Measurements from ENCODE around the gene SEC14L3. TPM values are rescaled to one million over a fixed set of nuclear protein-coding genes. Genes with fewer than 3 reads are reported as not detected.

SEC14L3 gene
- total RNA-seq, 4 donors from 2014 or later, result not detected

DNA sequence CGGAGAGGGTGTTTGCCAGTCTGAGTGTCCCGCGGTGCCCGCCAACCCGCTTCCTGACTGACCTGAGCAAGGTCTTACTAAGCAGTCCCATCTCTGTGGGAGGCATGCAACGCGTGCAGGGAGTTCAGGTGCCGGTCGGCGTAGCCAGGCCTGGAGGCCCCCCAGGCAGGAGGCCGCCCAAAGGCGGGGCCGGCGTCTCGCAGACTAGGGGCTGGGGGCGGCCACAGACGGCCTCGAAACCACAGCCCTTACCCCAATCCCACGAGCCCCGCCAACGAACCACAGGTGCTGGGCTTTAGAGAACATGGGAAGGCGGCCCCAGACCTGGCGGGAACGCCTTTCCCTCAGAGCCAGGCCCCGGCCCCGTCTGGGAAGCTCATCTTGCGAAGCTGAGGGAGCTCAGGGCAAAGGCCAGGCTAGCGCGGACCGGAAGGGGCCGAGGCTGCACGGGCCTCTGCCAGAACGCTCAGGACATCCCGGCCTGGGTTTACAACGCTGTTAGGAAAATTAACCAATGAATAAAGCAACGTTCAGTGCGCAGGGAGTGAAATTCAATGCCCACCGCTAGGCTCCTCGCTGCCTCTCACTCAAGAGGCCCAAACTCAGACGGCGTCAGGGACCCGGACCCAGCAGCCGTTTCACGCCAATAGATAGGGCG is 48.4 kb downstream of the SEC14L3 start:
- H3K4me1 ChIP-seq, result peaks cover 37 to 64% (median 63%) of the 10 kb centered on the region in 4 donors
- H3K27me3 ChIP-seq, result no peaks in the 10 kb centered on the region
- TF ChIP-seq EP300 (IDR thresholded peaks at IDR 0.05) (no peak), POLR2A (IDR thresholded peaks at IDR 0.05; ENCODE audit: low read depth) (peak; percentile 90), POLR2AphosphoS5 (IDR thresholded peaks at IDR 0.05) (peak in 1 of 2 donors; percentile 99)
- TF ChIP-seq, protein P1, sequence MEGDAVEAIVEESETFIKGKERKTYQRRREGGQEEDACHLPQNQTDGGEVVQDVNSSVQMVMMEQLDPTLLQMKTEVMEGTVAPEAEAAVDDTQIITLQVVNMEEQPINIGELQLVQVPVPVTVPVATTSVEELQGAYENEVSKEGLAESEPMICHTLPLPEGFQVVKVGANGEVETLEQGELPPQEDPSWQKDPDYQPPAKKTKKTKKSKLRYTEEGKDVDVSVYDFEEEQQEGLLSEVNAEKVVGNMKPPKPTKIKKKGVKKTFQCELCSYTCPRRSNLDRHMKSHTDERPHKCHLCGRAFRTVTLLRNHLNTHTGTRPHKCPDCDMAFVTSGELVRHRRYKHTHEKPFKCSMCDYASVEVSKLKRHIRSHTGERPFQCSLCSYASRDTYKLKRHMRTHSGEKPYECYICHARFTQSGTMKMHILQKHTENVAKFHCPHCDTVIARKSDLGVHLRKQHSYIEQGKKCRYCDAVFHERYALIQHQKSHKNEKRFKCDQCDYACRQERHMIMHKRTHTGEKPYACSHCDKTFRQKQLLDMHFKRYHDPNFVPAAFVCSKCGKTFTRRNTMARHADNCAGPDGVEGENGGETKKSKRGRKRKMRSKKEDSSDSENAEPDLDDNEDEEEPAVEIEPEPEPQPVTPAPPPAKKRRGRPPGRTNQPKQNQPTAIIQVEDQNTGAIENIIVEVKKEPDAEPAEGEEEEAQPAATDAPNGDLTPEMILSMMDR (IDR thresholded peaks at IDR 0.05), result no peak
- intact Hi-C loops (cut with DNase I), result no loop called here
- WGBS, result 1% methylated on average over 35 of the region's 45 CpGs
- no peak for DNase-seq (ENCODE audit: extremely low spot score)
- no peaks in the 10 kb centered on the region for H3K9me3 ChIP-seq
- H3K36me3 ChIP-seq, result peaks cover 7 to 19% (median 11%) of the 10 kb centered on the region in 4 donors
- H3K4me3 ChIP-seq, result peak overlapping the region; percentile 66 to 78 (median 67)
- H3K27ac ChIP-seq (replicated peaks in 1 of 4), result peak overlapping the region; percentile 94 to 99 (median 95)

DNA sequence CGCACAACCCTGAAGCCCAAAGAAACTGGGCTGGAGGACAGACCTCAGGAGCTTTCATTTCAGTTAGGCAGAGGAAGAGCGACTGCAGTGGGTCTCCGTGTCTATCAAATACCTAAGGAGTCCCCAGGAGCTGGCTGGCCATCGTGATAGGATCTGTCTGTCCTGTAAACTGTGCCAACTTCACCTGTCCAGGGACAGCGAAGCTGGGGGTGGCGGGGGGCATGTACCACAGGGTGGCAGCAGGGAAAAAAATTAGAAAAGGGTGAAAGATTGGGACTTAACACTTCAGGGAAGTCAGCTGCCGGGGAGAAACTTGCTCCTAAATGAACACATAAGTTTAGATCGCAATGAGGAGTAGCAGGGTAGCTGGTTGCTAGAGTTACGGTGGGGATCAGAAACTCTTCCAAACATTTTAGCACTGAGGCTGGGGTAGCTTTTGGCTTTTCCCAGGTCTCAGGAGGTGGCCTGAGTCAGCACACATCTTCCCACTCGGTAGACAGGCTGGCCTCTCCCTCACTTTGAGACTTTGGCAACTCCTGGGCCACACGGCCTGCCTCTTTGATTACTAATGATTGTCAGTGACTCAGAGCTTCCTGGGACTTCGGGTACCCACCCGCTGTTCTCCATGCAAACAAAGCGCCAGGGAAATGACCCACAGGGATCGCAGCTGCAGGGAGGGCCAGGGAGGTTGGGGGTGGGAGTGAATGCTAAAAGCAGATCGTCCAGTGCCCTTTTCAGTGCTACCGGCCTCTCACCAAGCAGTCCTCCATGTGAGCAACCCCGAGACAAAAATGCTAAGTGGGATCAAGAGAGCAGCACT is 49.1 kb downstream of the SEC14L3 start:
- H3K4me1 ChIP-seq, result peaks cover 37 to 64% (median 63%) of the 10 kb centered on the region in 4 donors

DNA sequence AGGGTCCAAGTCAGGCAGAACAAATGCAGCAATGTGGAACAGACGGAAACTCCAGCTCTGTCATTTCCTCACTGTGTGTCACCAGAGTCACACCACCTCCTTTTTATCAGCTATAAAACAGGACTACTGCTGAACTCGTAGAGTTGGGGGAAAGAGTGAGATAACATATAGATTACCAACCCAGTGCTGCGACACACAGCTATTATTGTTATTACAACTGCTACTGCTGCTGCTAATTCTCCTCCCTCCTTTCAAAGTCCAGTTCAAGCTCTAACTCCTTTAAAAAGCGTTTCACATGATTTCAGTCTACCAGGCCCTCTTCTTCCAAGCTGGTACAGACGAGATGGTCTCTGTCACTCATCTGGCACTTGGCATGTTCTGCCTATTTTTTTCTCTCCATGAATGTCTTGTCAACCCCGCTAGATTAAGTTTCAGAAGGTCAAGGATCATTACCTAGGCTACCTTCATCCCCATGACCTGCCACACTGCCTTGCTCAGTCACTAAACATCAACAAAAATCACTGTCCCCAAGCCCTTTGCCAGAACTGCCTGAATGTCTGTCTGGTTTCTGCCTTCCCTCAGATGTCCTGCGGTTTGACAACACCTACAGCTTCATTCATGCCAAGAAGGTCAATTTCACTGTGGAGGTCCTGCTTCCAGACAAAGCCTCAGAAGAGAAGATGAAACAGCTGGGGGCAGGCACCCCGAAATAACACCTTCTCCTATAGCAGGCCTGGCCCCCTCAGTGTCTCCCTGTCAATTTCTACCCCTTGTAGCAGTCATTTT is 49.9 kb downstream of the SEC14L3 start:
- no peaks in the 10 kb centered on the region for H3K9me3 ChIP-seq
- intact Hi-C loops (cut with DNase I), result no loop called here
- peaks cover 37 to 63% (median 62%) of the 10 kb centered on the region in 4 donors for H3K4me1 ChIP-seq
- peak overlapping the region; percentile 66 to 78 (median 67) for H3K4me3 ChIP-seq
- TF ChIP-seq EP300 (IDR thresholded peaks at IDR 0.05) (no peak), POLR2A (IDR thresholded peaks at IDR 0.05; ENCODE audit: low read depth) (no peak), POLR2AphosphoS5 (IDR thresholded peaks at IDR 0.05) (no peak)
- TF ChIP-seq, protein P1 (IDR thresholded peaks at IDR 0.05), result no peak
- peaks cover 12 to 34% (median 25%) of the 10 kb centered on the region in 4 donors for H3K36me3 ChIP-seq
- 73% methylated on average over 8 of the region's 8 CpGs for WGBS
- no peak for DNase-seq (ENCODE audit: extremely low spot score)
- peak overlapping the region; percentile 94 to 99 (median 95) for H3K27ac ChIP-seq (replicated peaks in 1 of 4)
- no peaks in the 10 kb centered on the region for H3K27me3 ChIP-seq

More for the DNA sequence above, 49.1 kb downstream of the SEC14L3 start:
- TF ChIP-seq EP300 (IDR thresholded peaks at IDR 0.05) (no peak), POLR2AphosphoS5 (IDR thresholded peaks at IDR 0.05) (peak; percentile 73 to 86)
- H3K27ac ChIP-seq (replicated peaks in 1 of 4), result peak overlapping the region; percentile 94 to 99 (median 95)
- H3K27me3 ChIP-seq, result no peaks in the 10 kb centered on the region
- 28% methylated on average over 17 of the region's 18 CpGs for WGBS
- DNase-seq (ENCODE audit: extremely low spot score), result peak; percentile 94
- no peaks in the 10 kb centered on the region for H3K9me3 ChIP-seq
- intact Hi-C loops (cut with DNase I), result no loop called here
- H3K4me3 ChIP-seq, result peak overlapping the region; percentile 66 to 78 (median 67)
- H3K36me3 ChIP-seq, result peaks cover 12 to 26% (median 18%) of the 10 kb centered on the region in 4 donors

DNA sequence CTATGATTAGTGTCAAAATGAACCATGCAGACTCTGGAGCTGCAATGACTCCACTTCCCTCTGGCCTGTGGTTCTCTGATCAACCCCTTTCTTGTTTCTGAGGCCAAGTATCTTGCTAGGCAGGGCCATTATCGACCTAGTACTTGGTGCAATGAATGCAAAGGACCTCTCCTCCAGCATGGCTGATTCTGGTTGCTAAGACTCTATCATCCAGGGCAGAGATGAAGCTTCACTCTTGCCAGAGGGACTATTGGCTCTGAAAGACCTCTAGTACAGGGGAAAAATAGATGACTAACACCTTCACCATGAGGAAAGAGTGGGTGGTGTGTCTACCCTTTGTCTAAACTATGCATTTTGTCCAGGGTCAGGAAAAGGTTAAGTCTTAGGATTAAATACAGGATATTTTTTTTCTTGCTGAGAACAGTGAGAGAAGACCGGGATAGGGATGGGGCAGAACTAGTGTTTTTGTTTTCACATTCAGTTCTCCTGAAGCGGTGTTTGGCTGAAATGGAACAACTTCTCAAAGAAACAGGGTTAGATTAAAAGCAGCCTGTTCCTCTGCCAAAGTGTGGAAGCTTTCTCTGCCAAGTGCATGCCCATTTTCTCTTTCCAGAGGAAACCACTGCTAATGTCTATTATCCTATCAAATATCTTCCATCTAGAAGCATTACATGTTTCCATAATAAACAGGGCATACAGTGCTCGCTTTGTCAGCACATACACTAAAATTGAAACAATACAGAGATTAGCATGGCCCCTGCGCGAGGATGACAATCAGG is 51.3 kb downstream of the SEC14L3 start:
- H3K27me3 ChIP-seq, result no peaks in the 10 kb centered on the region
- H3K4me1 ChIP-seq, result peaks cover 28 to 49% (median 49%) of the 10 kb centered on the region in 4 donors
- 69% methylated on average over 6 of the region's 6 CpGs for WGBS
- TF ChIP-seq, protein P1 (IDR thresholded peaks at IDR 0.05), result no peak
- TF ChIP-seq POLR2AphosphoS5 (IDR thresholded peaks at IDR 0.05) (no peak), EP300 (IDR thresholded peaks at IDR 0.05) (no peak), POLR2A (IDR thresholded peaks at IDR 0.05; ENCODE audit: low read depth) (no peak)
- H3K9me3 ChIP-seq, result no peaks in the 10 kb centered on the region
- intact Hi-C loops (cut with DNase I), result no loop called here
- peaks cover 25 to 48% (median 37%) of the 10 kb centered on the region in 4 donors for H3K36me3 ChIP-seq
- DNase-seq (ENCODE audit: extremely low spot score), result no peak
- H3K4me3 ChIP-seq, result no peak overlapping the region
- peak overlapping the region; percentile 29 to 99 (median 95) for H3K27ac ChIP-seq (replicated peaks in 1 of 4)
